ENCODE results near the gene GTF2F2.

GRCh38 chr13:45104261-45104660 lies 16.0 kb upstream of the GTF2F2 start:
- TF ChIP-seq CTCF (conservative IDR thresholded peaks at IDR 0.05; ENCODE audit: low read length) (no peak), EZH2phosphoT487 (IDR thresholded peaks at IDR 0.05; ENCODE audit: borderline replicate concordance, low read depth, low read length) (no peak)
